AG20443 (cell line): Measurements from ENCODE around the gene GYG1.
"Not testable (repeated sequence)": the region's sequence is repeated elsewhere in the genome, so short reads cannot be mapped to it uniquely, and the experiment has no call there.

Source experiments
- DNase-seq: peaks from one replicate; pipeline ENCODE4 v3.0.0; 2012; ENCODE audit warnings: low spot score, mixed read lengths

GYG1 gene

DNA sequence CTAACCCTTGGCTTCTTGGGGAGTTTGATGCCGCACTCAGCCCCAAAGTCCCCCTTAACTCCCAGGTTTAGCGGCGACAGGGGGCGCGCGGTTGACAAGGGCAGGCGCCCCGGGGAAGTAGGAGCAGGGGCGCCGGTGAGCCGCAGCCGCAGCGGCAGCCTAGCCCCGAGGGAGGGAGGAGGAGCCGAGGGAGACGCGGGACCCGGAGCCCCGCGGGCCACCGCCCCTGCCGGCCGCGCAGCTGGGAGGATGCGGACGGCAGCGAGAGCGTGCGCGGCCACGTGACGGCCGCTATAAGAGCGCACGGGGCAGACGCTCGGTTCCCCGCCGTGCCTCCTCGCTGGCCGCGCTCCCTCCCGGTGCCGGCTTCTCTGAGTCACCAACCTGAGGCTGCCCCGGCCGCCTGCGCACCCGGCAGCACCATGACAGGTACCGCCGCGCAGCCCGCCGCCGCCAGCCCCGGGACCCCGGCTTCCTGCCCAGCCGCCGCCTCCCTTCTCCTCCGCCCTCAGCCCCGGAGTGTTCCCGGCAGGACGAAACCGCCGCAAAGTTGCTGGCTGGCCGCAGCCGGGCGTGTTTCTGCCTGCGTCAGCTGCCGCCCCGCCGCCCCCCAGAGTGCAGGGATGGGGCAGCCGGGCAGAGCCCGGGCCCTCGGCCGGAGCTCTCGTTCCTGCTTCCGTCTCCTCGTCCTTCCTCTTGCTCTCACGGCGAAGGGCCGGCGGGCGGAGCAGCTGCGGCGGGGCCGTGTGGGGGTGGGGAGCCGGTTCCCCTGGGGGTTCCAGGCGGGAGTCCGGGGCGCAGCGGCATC, at the start of gene GYG1:
Gene GYG1 (plus strand): TSS at position 322 of the 808 bp plus-strand sequence. CDS start 101 bp downstream, at position 423.
- DNase-seq: peak; percentile 96

DNA sequence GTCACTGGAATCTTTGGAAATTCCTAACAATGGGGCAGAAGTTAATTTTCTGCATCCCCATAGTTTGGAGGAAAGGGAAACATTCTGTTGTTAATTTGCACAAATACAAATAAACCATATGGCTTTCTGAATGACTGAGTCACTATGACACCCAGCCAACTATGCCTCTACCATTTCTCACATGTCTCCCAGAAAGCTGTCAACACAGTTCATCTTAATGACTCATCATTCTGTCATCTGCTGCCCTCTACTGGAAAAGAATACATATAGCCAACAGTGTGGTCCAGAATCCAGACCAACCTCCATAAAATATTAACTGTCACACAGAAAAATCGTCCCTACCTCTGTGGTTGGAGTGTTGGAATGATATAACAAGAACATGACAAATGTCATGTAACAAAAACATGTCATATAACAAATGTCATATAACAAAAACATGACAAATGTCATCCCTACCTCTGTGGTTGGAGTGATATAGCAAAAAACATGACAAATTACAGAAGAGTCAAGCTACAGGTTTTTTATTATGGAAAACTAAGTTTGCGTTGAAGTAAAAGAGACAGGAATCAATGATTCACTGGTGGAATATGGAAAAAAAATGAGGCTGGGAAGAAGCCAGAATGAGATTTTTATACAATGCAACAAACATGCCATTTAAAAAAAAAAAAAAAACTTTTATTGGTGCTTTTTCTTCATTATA, 47.7 kb upstream of the GYG1 start:
- peak; percentile 77 for DNase-seq

DNA sequence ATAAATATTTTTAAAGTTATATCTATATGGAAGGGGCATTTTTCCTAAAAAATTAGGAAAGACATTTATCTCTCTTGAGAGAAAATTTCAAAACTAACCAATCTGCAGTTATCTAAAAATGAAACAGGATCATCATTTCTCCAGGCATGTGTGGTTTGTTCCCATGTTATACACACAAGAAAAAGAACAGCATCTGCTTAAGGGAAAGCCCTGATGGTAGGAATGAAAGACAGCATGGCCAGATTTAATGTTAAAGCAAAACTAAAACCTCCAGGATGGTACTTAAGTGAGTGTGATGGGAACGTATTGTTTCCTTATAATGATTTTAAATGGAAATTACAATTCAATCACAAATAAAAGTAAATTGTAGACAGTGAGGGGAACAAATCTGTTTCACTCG, 46.2 kb upstream of the GYG1 start:
- DNase-seq: no peak

DNA sequence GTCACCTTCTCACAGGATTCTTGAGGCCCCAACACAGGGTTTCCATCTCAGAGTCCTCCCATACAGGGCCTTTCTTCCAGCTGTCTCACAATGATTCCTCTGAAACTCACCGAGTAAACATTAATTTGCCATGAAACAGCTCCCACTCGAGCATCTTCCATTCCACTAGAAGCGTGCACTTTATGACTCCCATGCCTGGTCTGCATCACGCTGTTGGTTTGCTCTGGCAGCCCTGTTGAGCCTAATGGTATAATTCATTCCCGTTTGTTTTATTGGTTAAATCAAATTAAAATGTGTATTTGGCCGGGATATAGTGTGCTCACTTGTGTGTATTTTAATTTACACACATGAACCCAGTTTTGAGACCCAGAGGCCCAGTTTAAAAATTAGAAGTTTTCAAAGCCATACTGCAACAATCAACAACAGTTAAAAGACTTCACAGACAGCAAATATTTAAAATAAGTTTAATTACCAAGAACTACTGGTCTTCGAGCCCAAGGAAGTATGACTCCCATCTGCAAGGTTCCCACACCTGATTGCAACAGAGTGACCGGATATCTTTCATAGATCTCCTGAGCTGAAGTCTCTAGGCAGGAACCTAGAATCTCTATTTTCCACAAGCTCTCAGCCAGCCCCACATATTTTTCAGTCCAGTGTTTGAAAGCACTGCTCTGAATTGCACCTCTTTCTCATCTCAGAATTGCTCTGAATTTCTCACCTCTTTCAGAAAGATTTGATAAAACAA, 42.3 kb upstream of the GYG1 start:
- no peak for DNase-seq

DNA sequence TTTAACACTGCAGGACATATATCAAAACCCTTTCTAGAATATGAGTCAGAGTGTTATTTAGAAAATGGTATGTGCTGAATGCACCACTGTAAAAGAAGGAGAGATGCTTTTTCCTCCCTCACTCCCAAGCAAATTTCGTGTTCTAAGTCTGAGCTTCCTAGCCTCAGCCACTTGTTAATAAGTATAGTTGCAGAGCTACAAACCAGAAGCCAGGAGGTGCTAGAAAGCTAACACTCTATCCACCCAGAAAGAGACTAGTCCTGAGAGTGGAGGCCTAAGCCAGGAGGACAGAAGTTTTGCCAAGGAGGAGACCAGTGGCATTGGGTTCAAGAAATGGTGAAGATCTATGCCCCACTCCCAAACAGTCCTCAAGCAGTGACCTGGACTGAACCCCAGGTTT, 40.5 kb upstream of the GYG1 start:
- DNase-seq: no peak

DNA sequence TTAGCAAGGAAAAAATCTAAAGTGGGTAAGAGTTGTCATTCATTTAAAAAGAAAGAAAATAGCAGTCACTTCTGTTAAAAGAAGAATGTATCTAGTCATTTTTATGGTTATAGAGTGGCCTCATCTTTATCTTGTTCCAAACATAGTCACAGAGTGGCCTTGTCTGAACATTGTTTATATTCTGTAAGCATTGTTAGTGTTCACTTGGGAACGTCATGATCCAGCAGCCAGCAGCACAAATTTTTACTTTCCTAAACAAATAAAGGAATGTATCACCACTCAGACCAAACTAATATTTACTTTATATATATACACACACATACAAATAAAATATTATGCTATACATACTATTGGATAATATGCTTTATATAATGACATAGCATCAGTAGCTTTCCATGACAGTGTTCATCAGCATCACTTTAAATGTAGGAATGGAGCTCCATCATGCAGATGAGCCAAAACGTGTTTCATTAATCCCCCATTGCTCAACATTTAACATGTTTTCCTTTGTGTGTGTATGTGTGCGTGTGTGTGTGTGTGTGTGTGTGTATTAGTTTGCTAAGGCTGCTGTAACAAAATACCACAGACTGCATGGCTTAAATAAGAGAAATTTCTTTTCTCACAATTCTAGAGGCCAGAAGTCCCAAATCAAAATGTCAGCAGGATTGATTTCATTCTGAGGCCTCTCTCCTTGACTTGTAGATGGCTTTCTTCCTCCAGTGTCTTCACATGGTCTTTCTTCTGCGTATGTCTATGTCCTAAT, 39.6 kb upstream of the GYG1 start:
- no peak for DNase-seq

DNA sequence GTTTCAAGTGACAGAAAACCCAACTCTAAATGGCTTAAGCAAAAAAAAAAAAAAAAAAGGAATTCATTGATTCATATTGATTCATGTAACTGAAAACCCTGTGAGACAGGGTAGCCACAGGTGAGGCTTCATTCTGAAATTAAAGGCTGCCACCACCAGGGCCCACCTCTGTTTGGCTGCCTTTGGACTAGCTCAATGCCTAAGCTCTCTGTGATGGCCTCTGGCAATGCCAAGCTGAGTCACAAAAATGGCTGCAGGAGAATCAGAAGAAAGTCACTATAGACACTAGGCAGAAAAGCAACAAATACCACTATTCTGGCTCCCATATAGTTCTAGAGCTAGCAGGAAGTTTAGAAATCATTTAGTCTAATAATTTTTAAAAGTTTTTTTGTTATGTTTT, 38.2 kb upstream of the GYG1 start:
- DNase-seq: no peak

DNA sequence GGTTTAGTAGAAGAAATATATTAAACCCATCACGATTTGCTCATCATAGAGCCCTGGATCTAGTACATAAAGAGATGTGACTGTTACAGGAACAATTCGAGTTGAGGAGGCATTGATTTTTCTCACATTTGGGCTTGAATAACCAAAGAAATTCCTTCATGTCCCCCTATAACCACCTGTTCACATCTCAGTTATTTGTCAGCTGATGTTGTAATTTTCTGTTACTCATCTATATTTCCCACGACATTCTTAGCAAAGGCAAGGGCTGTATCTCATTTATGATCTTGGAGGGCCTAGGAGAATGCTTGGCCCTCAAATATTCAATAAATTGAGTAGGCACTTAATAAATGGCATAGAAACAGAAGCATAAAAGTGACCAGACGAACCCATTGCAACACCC, 36.4 kb upstream of the GYG1 start:
- DNase-seq: no peak

DNA sequence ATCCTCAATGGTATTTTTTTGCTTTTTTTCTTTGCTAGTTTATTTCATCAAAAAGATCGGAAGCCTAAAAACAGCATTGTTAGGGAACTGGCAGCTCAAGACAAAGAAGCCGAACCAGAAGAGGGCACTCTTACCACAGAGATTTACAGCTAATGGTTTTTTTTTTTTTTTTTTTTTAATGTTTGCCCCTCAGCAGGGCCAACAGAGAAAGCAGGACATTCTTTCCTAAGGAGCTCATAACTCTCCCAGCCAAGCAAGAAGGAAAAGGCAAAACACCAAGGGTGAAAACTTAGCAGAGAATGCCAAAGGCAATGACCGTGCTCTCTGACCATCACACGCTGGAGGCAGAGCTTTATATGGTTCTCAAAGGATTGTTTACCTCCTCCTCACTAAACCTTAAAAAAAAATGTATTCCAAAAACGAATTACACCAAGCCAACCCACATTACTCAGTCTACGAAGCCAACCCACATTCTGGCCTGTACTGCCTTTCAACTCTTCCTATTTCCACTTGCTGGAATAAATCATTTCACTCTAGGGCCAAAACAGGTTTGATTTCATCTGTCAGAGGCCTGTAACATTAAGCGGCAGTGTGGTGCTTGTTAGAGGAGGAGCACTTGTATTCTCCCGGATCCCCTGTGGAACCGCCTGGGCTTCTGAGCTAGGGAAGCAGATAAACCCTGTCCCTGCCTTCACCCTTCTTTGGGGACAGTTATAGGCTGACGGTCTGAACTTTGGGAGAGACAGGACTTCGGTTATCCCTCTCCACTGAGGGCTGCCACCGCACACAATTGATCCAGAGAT, 35.6 kb upstream of the GYG1 start:
- peak; percentile 81 for DNase-seq

DNA sequence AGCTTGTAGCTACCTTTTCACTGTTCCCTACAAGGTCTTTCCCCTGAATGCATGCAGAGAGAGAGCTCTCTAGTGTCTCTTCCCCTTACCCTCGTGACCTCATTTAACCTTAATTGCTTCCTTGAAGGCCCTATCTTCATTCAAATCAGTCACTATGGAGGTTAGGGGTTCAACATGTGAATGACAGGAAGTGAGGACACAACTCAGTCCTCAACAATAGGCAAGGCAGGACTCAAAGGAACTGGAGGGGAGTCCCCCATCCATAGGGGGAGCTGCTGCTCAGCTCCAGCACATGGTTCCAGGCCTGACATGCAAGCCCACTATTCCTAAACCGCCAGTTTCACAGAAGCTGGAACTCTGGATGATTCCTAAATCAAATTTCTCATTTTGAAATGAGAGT, 33.8 kb upstream of the GYG1 start:
- no peak for DNase-seq

DNA sequence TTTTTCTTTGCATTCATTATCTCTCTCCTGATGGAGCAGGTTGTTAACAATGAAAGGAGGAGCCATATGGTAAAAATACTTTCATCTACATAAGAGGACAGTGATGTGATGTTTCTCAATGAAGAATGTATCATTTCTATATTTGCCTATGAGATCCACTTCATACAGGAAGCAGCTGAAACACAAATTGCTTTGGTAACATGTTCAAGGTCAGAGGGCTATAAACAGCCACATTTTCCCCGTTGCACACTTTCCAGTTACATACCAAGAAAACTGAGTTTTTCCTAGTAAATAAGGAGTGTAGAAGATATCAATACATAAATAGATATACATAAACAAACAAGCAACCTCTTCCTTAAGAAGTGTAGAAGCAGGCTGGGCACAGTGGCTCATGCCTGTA, 32.6 kb upstream of the GYG1 start:
- no peak for DNase-seq

DNA sequence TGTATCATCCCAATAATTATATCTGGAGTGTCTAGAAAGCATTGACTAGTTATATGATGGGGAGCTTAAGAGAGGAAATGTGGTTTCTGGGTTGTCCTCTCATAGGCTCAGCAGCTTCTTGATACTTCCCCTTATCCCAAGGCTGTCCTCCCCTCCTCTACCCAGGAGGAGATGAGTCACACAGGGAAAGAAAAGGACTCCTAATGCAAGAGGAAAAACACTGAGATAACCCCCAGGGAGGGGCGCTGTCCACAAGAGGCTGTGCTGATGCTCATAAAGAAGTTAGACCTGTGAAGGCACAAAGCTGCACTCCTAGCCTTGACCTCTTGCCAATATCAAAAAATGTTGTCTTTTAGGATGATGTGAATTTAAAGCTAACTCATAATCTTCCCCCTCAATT, 28.8 kb upstream of the GYG1 start:
- peak; percentile 69 for DNase-seq

DNA sequence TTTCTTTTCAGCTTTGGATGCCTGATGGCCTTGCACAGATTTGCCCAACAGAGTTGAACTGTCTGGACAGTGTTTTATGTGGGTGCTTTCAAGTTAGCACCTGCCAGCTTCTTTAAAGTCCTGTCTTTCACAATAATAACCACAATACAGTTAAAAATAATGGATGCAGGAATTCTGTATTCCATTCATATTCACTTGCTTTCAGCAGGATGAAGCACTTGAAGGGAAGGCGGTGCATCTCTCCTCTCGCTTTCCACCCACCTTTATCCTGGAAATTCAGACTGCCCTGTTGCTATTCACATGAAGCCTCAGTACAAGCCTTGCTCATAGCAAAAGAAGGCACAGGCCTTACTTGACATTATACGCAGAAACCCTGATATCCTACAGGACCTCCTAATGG, 26.5 kb upstream of the GYG1 start:
- no peak for DNase-seq

DNA sequence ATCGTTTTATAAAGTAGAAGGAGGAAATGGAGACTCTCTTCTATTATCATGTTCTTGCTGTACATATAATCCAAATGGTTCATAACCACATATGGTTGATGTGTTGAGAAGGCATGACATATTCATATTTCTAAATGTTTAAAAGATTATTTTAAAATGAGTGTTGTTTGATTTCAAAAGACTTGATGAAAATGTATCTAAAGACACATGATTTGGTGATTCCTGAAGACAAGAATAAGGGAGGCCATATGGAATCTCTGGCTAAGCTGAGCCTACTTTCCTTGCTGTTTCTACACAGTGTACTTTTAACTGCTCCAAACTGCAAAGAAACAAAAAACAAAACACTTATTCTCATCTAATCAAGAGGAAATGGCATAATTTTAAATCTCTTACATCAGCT, 23.0 kb upstream of the GYG1 start:
- no peak for DNase-seq

DNA sequence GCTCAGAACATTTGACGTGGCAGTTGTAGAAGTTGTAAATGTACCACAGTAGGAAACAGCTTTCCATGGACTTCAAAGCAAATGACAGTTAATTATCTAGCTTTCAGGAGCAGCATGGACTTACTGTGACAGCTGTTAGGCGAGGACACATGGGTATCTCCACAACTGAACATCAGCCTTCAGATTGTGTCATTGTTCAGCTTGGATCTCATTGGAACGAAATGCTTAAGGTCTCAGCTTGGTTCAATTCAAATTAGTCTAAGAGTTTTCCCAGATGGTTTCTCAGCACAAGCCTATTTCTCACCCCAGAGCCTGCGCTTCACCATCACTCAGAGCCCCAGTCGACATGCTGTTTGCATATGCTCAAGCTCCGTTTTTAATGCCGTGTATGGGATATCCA, 21.1 kb upstream of the GYG1 start:
- DNase-seq: no peak

DNA sequence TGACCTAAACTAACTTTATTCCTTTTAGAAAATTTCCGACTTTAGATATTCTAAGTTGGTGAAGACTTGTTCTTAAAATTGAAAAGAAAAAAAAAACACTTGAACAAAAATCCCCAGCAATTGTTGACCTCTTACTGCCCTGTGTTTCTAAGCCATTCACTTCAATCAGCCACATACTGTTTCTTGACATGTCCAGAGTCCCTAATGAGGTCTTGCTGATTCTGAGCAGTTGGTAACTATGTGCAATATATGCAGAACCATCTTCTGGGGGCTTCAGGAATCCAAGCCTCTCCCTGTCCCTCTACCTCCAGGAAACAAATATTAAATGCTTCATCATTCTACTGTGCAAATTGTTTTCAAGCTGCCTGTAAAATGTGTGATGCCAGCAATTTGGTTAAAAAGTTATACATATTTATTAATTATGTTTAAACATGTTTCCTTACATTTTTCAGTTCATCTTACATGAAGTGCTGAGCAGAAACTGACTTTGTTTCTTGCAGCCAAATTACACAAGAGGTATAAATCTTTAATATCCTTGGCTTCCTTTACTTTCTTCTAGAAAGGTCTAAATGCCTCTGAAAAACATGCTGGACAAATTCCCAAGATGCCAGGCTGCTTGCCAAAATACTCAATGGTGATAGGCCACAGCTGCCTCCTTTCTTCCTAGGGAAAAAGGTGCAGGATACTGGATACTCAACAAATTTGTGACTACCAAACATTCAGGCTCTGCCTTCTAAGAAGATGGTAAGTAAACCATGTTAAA, 19.8 kb upstream of the GYG1 start:
- no peak for DNase-seq

DNA sequence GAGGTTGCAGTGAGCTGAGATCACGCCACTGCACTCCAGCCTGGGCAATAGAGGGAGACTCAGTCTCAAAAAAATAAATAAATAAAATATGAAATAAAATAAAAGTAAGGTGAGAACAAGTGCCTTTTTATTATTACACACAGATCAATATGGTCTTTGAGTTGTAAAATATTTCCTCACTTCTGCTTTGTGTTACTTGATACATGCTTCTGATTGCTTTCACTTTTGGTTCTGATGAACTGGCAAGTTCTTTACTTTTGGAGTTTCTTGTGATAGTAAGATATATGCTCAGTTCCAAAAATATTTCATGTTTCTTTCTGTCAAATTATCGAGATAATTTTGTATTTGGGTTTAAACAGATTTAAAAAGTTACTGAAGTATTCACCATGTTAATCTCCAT, 16.6 kb upstream of the GYG1 start:
- DNase-seq: no peak

DNA sequence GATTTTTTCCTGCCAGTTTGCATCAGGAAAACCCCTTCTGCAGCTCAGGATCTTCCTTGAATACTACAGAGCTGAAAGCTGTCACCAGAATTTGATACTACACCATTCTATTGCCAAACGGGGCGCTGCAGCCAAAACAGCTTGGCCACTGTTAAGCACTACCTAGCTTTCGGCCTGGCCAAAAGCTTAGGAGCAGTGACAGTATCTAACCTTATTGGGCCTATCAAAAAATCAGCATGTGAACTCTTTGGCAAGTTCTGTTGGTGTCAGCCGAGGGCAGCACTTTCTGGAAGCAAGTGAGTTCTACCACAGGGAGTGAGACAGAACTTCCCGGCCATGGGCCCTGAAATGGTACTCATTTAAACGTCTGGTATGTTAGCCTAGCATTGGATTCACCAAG, 16.1 kb upstream of the GYG1 start:
- no peak for DNase-seq

DNA sequence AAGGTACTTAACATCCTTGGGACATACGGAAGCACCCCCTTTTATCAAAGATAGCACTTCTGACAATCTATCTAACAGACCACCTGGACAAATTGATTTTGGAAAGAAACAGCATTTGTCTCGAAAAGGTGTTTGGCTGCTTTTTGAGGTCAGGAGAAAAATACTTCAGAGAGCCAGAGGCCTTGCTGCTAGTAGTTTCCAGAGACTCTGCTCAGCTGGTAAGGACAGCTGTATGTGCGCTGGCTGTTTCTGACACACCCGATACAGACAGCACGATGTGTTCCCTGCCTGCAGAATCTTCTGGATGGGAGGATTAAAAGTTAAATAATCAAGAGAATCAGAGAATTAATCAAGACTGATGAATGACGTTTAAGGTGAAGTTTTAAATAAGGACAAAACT, 15.6 kb upstream of the GYG1 start:
- no peak for DNase-seq

DNA sequence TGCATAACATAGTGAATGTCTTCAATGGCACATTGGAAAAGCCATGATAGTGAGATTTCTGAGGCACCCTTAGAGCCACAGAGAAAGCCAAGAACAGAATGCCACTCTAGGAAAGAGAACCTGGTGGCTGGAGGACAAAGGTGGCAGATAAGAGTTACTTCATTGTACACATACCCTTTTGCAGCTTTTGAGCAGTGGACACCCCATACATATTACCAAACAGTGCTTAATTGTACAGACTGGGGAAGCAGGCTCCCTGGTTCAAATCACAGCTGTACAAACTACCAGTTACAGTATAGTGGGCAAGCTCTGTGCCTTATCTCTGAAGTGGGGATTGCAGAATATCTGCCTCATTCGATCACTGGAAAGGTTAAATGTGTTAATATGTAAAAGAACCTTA, 10.1 kb upstream of the GYG1 start:
- no peak for DNase-seq

DNA sequence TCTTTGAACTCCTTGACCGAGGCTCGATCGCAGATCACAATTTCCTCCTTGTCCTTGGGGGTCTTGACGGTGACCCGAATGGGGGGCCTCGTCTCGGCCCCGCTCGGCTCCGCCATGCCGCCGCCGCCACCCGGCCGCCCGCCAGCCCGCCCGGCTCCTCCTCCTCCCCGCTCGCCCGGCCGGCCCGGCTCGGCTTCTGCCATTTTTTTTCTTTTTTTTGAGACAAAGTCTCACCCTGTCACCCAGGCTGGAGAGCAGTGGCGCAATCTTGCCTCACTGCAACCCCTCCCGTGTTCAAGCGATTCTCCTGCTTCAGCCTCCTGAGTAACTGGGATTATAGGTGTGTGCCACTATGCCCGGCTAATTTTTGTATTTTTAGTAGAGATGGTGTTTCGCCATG, 3.8 kb upstream of the GYG1 start:
- not testable (repeated sequence) for DNase-seq
